Neural progenitor cell (in vitro differentiated cells): ENCODE results near the gene PSMB2. TPM values are rescaled to one million over a fixed set of nuclear protein-coding genes. Genes with fewer than 3 reads are reported as not detected.

Experiments
- DNase-seq: peaks from one replicate; pipeline ENCODE4 v3.0.0-alpha.2; 2016; ENCODE audit warnings: low spot score
- H2AFZ ChIP-seq: fragments of 200-600 bp; sonication (generic); replicated peaks from 2 replicates; pipeline ENCODE4 v1.6.1; 2016; ENCODE audit warnings: antibody characterized with exemption
- H3F3A ChIP-seq: fragments of 200-600 bp; sonication (generic); 2 replicates; pipeline ENCODE4 v1.6.1; 2016; ENCODE audit warnings: antibody characterized with exemption, low read depth
- H3K27ac ChIP-seq: fragments of 200-600 bp; sonication (generic); 2 replicates; pipeline ENCODE4 v1.5.1; 2016; ENCODE audit warnings: mild to moderate bottlenecking
- H3K27me3 ChIP-seq: fragments of 200-600 bp; sonication (generic); 2 replicates; pipeline ENCODE4 v1.6.1; 2016; ENCODE audit warnings: mild to moderate bottlenecking, moderate library complexity
- H3K36me3 ChIP-seq: fragments of 200-600 bp; sonication (generic); 2 replicates; pipeline ENCODE4 v1.5.1; 2016
- H3K4me1 ChIP-seq: fragments of 200-600 bp; sonication (generic); 2 replicates; pipeline ENCODE4 v1.6.1; 2016; ENCODE audit warnings: mixed run types
- H3K4me2 ChIP-seq: fragments of 200-600 bp; sonication (generic); 2 replicates; pipeline ENCODE4 v1.6.1; 2016
- H3K4me3 ChIP-seq: fragments of 200-600 bp; sonication (generic); 2 replicates; pipeline ENCODE4 v1.5.1; 2016
- H3K79me2 ChIP-seq: fragments of 200-600 bp; sonication (generic); 2 replicates; pipeline ENCODE4 v1.6.1; 2016; ENCODE audit warnings: low read depth
- H3K9ac ChIP-seq: fragments of 200-600 bp; sonication (generic); 2 replicates; pipeline ENCODE4 v1.6.1; 2016
- H3K9me3 ChIP-seq: fragments of 200-600 bp; sonication (generic); 2 replicates; pipeline ENCODE4 v1.5.1; 2016; ENCODE audit warnings: low read depth
- H4K20me1 ChIP-seq: fragments of 200-600 bp; sonication (generic); 2 replicates; pipeline ENCODE4 v1.6.1; 2016; ENCODE audit warnings: low read depth
- H3K27ac Mint-ChIP-seq: 3 replicates; pipeline ENCODE4 v1.8.0; 2021; ENCODE audit warnings: mixed read lengths
- H3K27me3 Mint-ChIP-seq: 2 replicates; pipeline ENCODE4 v1.8.0; 2022; ENCODE audit warnings: low read depth, mild to moderate bottlenecking, inconsistent platforms, moderate library complexity, mixed read lengths; ENCODE audit not compliant: insufficient read depth
- H3K36me3 Mint-ChIP-seq: 3 replicates; pipeline ENCODE4 v1.8.0; 2021; ENCODE audit warnings: mixed read lengths
- H3K4me1 Mint-ChIP-seq: 3 replicates; pipeline ENCODE4 v1.8.0; 2021; ENCODE audit warnings: mixed read lengths
- H3K4me3 Mint-ChIP-seq: 3 replicates; pipeline ENCODE4 v1.8.0; 2021; ENCODE audit warnings: mild to moderate bottlenecking, moderate library complexity, mixed read lengths
- H3K9me3 Mint-ChIP-seq: 3 replicates; pipeline ENCODE4 v1.8.0; 2020; ENCODE audit warnings: mixed read lengths
- CTCF ChIP-seq: fragments of 200-600 bp; sonication (generic); IDR thresholded peaks from 2 replicates; pipeline ENCODE4 v1.5.1; 2017; ENCODE audit warnings: antibody characterized with exemption, mild to moderate bottlenecking
- EZH2 ChIP-seq: fragments of 200-600 bp; sonication (generic); IDR thresholded peaks from 2 replicates; pipeline ENCODE4 v1.6.1; 2017; ENCODE audit warnings: antibody characterized with exemption, mild to moderate bottlenecking, moderate library complexity
- EZH2phosphoT487 ChIP-seq: fragments of 200-600 bp; sonication (generic); IDR thresholded peaks from 2 replicates; pipeline ENCODE4 v1.6.1; 2017; ENCODE audit warnings: antibody characterized with exemption
- total RNA-seq: library from RNA; depleted of rRNA; stranded (reverse); fragments of >200 nt; gene quantifications from 2 replicates; pipeline ENCODE4 v1.2.3, GENCODE V29; 2015; ENCODE audit warnings: low replicate concordance

The PSMB2 gene
- total RNA-seq, 1 donor from 2014 or later, result 29.7 TPM

GRCh38 chr1:35611655-35612054 is 29.7 kb downstream of the PSMB2 start:
- Histone ChIP-seq H2AFZ (no peak overlapping the region), H3K27me3 (no peaks in the 10 kb centered on the region), H3K27ac (no peak overlapping the region), H3F3A (no peaks in the 10 kb centered on the region), H3K4me3 (no peak overlapping the region), H3K4me2 (no peak overlapping the region), H4K20me1 (peaks cover 55% of the 10 kb centered on the region), H3K9ac (no peak overlapping the region), H3K36me3 (peaks cover 10% of the 10 kb centered on the region), H3K4me1 (no peaks in the 10 kb centered on the region), H3K9me3 (no peaks in the 10 kb centered on the region), H3K79me2 (peaks cover 65% of the 10 kb centered on the region)
- Mint-ChIP-seq H3K4me1 (peaks cover 4% of the 10 kb centered on the region), H3K27ac (no peak overlapping the region), H3K36me3 (peaks cover 32% of the 10 kb centered on the region), H3K27me3 (no peaks in the 10 kb centered on the region), H3K9me3 (no peaks in the 10 kb centered on the region), H3K4me3 (no peak overlapping the region)
- TF ChIP-seq EZH2 (no peak), CTCF (no peak), EZH2phosphoT487 (no peak)
- no peak for DNase-seq

DNA sequence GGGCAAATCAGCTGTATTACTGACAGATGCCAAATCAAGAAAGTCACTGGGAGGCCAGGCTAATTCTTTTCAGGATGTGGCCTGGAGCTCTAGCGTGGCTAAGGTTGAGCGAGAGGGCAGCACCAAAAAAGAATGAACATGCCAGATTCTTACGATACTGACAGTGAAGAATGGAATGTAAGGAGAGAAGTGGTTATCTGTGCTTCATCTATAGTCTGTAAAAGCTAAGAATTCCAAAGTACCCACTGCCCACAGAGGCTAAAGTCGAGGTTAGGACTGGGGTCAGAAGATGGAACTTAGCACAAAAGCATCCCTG is 35.5 kb downstream of the PSMB2 start:
- Histone ChIP-seq H3K4me3 (no peak overlapping the region), H3K9me3 (no peaks in the 10 kb centered on the region), H2AFZ (no peak overlapping the region), H3K27ac (no peak overlapping the region), H3K36me3 (peaks cover 3% of the 10 kb centered on the region), H3F3A (no peaks in the 10 kb centered on the region), H4K20me1 (peaks cover 5% of the 10 kb centered on the region), H3K79me2 (peaks cover 18% of the 10 kb centered on the region), H3K4me2 (no peak overlapping the region), H3K4me1 (no peaks in the 10 kb centered on the region), H3K9ac (no peak overlapping the region), H3K27me3 (no peaks in the 10 kb centered on the region)
- Mint-ChIP-seq H3K36me3 (peaks cover 39% of the 10 kb centered on the region), H3K4me1 (peaks cover 20% of the 10 kb centered on the region), H3K9me3 (no peaks in the 10 kb centered on the region), H3K27ac (no peak overlapping the region), H3K4me3 (no peak overlapping the region), H3K27me3 (no peaks in the 10 kb centered on the region)
- TF ChIP-seq EZH2, result no peak
- no peak for TF ChIP-seq CTCF
- TF ChIP-seq EZH2phosphoT487, result no peak
- DNase-seq, result no peak

DNA sequence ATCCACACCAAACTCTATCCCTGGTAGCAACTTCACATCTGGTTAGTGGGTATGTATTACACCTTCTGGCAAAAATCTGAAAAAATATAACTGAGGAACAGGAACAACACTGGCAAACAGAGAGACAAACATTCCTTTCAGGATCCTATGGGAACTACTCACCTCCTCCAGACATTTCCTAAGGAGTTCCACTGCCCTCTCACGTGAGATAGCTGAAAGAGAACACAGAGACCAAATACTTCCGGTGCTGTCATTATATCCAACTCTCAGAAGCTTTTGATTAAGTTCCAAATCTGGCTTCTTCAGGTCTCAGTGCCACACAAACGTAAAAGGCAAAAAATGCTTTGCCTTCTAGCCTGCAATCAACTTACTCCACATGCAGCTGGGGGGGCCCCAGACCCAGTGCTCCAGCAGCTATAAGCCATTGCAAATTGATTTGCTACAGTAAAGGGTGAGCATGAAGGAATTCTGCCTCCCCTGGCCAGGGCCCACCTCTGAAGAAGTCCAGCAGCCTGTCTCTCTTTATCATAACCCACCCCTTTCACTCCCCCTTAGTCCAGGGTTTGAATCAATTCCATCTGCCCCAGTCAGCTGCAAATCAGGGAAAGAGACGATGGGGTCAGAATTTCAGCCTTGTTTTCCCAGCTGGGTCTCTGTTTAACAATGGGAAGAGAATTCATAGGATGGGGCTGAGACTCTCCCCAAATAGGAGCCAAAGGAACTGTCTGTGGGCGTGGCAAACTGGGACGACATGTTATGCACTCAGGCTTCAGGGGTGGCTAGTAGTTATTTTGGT is 36.1 kb downstream of the PSMB2 start:
- no peak for DNase-seq
- no peaks in the 10 kb centered on the region for H3K9me3 ChIP-seq
- no peak overlapping the region for H3K4me2 ChIP-seq
- Mint-ChIP-seq H3K27me3 (no peaks in the 10 kb centered on the region), H3K27ac (peak overlapping the region; percentile 42), H3K9me3 (no peaks in the 10 kb centered on the region), H3K4me3 (no peak overlapping the region), H3K36me3 (peaks cover 42% of the 10 kb centered on the region), H3K4me1 (peaks cover 20% of the 10 kb centered on the region)
- H2AFZ ChIP-seq, result no peak overlapping the region
- H3K79me2 ChIP-seq, result peaks cover 18% of the 10 kb centered on the region
- no peaks in the 10 kb centered on the region for H3F3A ChIP-seq
- no peak overlapping the region for H3K27ac ChIP-seq
- H3K36me3 ChIP-seq, result peaks cover 3% of the 10 kb centered on the region
- H3K9ac ChIP-seq, result no peak overlapping the region
- H3K27me3 ChIP-seq, result no peaks in the 10 kb centered on the region
- TF ChIP-seq EZH2 (no peak), CTCF (no peak), EZH2phosphoT487 (no peak)
- peaks cover 5% of the 10 kb centered on the region for H4K20me1 ChIP-seq
- no peak overlapping the region for H3K4me3 ChIP-seq
- H3K4me1 ChIP-seq, result no peaks in the 10 kb centered on the region
